Muscle layer of duodenum (tissue), 2 donors: Measurements from ENCODE around the gene ACTR1B.
A peak's percentile ranks its signal among the peaks of the same experiment; 100 is the strongest.

ENCODE experiments used
- H3K27ac ChIP-seq: one replicate; pipeline ENCODE4 v1.7.0; 2013; ENCODE audit warnings: mild to moderate bottlenecking, low read length
- H3K27me3 ChIP-seq: one replicate; pipeline ENCODE4 v1.7.0; 2013; ENCODE audit warnings: low read depth, mild to moderate bottlenecking, control low read depth, low read length
- H3K36me3 ChIP-seq, 2 donors: one replicate each; pipeline ENCODE4 v1.7.0; 2013; ENCODE audit warnings: low read length in 2 of 2, control low read depth in 1 of 2, mild to moderate bottlenecking in 1 of 2; ENCODE audit not compliant: insufficient read depth in 2 of 2, control insufficient read depth in 1 of 2
- H3K4me1 ChIP-seq, 2 donors: one replicate each; pipeline ENCODE4 v1.7.0; 2013; ENCODE audit warnings: low read length in 2 of 2, mild to moderate bottlenecking in 2 of 2, control low read depth in 1 of 2, moderate library complexity in 1 of 2; ENCODE audit not compliant: insufficient read depth in 2 of 2, control insufficient read depth in 1 of 2
- H3K4me3 ChIP-seq, 2 donors: one replicate each; pipeline ENCODE4 v1.7.0; 2013; ENCODE audit warnings: low read length in 2 of 2, low read depth in 1 of 2, mild to moderate bottlenecking in 1 of 2
- H3K9me3 ChIP-seq, 2 donors: one replicate each; pipeline ENCODE4 v1.7.0; 2013; ENCODE audit warnings: low read length in 2 of 2, control low read depth in 1 of 2, mild to moderate bottlenecking in 1 of 2; ENCODE audit not compliant: control insufficient read depth in 1 of 2
- donor health status: healthy.

Gene ACTR1B

DNA sequence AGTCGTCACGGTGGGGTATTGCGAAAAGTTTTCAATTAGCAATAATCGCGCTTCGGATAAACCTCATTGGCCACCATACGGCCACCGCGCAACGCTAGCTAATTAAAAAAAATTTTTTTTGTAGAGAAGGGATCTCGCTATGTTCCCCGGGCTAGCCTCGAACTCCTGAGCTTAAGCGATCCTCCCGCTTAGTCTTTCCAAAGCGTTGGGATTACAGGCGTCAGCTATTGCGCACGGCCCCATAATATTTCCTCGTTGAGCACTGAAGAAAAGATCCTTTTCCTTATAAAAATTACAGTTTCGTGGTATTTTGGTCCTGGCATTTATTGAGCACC lies 759 bp upstream of the ACTR1B start:
- H3K27ac ChIP-seq: peak overlapping the region; percentile 91
- no peaks in the 10 kb centered on the region for H3K9me3 ChIP-seq
- H3K4me3 ChIP-seq: peak overlapping the region; percentile 67
- peaks cover 3 to 13% of the 10 kb centered on the region in 2 donors for H3K36me3 ChIP-seq
- H3K27me3 ChIP-seq: no peaks in the 10 kb centered on the region
- H3K4me1 ChIP-seq: peaks cover 8 to 31% of the 10 kb centered on the region in 2 donors

DNA sequence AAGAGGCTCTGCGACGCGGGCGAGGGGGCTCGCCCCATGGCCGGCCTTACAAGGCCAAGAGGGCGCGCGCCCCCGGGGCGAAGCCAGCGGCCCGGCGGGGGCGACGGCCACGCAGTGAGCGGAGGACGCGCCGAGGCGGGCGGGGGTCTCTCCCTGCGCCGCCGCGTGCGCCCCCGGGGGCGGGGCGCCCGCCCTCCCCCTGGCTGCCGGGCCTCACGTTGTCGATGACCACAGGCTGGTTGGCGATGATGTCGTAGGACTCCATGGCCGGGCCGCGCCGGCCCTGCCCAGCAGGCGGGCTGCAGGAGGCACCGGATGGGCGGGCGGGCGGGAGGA lies 250 bp downstream of the ACTR1B start:
- Histone ChIP-seq H3K4me3 (peak overlapping the region; percentile 77 to 79), H3K4me1 (peaks cover 8 to 31% of the 10 kb centered on the region in 2 donors), H3K27ac (peak overlapping the region; percentile 93), H3K9me3 (no peaks in the 10 kb centered on the region), H3K36me3 (peaks cover 5 to 20% of the 10 kb centered on the region in 2 donors), H3K27me3 (no peaks in the 10 kb centered on the region)

DNA sequence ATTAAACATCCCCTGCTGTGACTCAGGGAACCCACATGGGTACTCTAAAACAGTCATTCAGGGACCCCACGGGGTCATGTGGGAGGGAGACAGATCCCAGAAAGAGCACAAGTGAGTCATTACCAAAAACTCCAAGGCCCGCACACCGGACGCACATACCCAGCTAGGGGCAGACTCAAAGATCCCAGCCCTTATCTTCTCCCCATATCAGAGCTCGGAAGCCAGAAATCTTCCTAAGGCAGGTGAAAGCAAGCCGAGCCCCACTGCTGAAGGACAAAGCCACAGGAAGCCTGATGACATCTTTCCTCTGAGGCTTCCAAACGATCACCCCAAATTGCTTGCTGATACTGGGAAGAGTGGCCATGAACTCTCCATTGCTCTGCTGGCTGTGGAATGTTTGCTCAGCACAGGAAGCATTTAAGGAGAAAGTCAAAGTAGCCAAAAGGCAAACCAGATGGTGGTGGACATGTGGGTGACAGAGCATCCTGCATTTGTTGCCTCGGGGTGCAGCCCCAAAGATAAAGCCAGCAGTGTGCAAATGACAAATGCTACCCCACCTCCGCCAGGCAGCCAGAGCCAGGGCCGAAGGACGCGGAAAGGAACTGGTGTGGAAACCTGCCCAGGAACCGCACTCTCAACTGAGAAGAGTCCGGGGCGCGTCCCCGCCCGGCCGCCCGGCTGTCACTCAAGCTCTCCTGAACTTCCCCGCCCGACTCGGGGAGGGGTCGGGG lies 784 bp downstream of the ACTR1B start:
- H3K36me3 ChIP-seq: peaks cover 11 to 26% of the 10 kb centered on the region in 2 donors
- peaks cover 8 to 31% of the 10 kb centered on the region in 2 donors for H3K4me1 ChIP-seq
- H3K27me3 ChIP-seq: no peaks in the 10 kb centered on the region
- H3K9me3 ChIP-seq: no peaks in the 10 kb centered on the region
- H3K27ac ChIP-seq: peak overlapping the region; percentile 93
- H3K4me3 ChIP-seq: peak overlapping the region; percentile 77 to 79

DNA sequence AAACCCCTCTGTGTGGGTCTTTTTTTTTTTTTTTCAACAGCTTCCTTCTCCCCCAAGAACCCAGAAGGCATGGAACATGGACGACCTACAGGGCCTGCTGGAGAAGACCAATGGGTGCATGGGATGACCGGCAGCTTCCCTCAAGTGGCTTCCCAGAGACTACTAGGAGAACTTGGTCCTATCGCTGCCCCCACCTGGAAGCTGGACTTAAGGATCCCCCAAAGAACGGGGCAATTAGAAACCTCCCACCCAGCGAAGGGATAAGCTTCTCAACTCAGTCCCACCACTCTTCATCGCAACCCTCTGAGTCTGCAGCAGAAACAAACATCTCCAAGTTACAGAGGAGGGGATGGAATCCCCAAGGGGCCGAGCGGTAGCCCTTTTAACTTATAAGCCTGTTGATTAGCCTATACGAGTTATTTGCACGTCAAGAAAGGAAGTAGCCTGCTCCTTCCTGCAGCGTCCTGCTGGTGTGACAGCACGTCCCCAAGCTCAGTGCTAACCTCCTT lies 1.4 kb downstream of the ACTR1B start:
- Histone ChIP-seq H3K27me3 (no peaks in the 10 kb centered on the region), H3K4me3 (peak overlapping the region; percentile 77 to 79), H3K27ac (peak overlapping the region; percentile 93), H3K9me3 (no peaks in the 10 kb centered on the region), H3K36me3 (peaks cover 11 to 32% of the 10 kb centered on the region in 2 donors), H3K4me1 (peaks cover 8 to 31% of the 10 kb centered on the region in 2 donors)

DNA sequence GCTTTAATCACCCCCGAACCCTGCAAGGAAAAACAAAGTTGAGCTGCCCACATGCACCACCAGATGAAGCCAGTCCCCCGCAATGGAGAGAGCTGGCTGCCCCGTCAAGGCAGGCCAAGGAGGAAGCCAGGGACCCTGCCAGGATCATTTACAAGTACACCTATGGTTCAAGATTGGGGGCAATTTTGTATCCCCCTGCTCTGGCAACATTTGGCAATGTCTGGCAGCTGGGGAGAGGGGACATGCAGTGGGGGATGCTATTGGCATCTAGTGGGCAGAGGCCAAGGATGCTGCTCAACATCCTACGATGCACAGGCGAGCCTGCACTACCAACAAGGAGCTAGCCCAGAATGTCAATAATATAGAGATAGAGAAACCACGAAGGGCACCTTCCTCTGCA lies 1.9 kb downstream of the ACTR1B start:
- Histone ChIP-seq H3K4me1 (peaks cover 8 to 31% of the 10 kb centered on the region in 2 donors), H3K27ac (peak overlapping the region; percentile 93), H3K36me3 (peaks cover 15 to 37% of the 10 kb centered on the region in 2 donors), H3K9me3 (no peaks in the 10 kb centered on the region), H3K4me3 (peak overlapping the region; percentile 77 to 79), H3K27me3 (no peaks in the 10 kb centered on the region)

DNA sequence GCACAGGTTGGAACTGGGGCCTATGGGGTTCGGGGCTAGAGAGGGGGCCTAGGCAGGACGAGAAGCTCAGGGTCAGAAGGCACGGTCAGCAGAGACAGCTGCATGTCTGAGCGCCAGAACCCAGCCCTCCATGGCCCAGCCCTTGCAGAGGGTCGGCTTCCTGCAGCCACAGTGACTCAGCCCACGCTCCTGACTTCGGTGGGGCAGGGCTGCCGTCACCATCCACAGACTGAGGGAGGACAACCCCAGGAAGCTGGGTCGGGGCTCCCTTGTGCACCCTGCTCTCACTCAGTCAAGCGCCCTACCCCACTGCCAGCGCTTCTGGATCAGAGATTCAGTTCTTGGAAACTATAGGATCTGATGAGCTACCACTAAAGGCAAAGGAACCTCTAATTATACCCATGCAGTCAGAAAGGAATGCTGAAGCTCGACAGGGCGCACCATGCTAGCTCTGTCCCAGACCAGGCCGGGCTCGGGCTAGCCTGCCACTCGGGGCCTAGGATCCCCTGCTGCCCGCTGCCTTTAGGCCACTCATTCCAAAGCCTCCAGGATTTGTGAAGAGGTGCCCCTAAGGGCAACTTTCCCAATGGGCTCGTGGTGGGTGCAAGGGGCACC lies 3.0 kb downstream of the ACTR1B start:
- no peak overlapping the region for H3K27ac ChIP-seq
- no peak overlapping the region for H3K4me3 ChIP-seq
- peaks cover 8 to 31% of the 10 kb centered on the region in 2 donors for H3K4me1 ChIP-seq
- H3K27me3 ChIP-seq: no peaks in the 10 kb centered on the region
- peaks cover 25 to 47% of the 10 kb centered on the region in 2 donors for H3K36me3 ChIP-seq
- no peaks in the 10 kb centered on the region for H3K9me3 ChIP-seq

DNA sequence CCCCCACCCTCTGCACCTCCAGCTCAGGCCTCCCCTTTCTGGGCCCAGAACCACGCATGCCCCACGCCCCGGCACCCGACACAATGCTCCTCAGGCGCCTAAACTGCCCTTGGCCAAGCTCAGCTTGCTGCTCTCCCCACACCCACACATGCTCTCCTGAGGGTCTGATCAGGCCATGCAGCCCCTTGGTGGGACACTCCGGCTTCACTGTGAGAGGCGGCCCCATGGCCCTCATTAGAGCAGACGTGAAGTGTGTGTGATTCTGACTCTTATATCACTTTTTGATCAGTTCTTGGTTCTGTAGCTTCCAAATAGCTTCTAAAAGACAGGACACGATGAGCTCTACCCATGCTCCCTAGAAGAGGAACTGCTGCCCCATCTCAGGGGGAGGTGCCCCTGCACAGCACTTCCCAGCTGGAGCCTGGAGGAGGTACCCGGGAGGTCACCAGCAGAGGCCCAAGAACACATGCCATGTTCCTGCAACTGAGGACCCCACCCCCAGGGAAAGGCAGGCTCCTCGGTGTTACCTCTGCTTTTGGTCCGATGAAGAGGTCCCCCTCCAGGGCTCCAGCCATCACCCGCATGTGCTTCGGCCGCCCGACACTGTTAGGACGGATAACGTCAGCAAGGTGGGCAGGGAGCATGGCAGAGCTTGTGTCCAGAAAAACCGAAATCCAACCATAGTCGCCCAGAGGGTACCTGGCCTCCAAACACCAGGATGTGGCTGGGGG lies 3.6 kb downstream of the ACTR1B start:
- Histone ChIP-seq H3K4me3 (no peak overlapping the region), H3K9me3 (no peaks in the 10 kb centered on the region), H3K4me1 (peaks cover 8 to 31% of the 10 kb centered on the region in 2 donors), H3K36me3 (peaks cover 28 to 49% of the 10 kb centered on the region in 2 donors), H3K27ac (no peak overlapping the region), H3K27me3 (no peaks in the 10 kb centered on the region)

DNA sequence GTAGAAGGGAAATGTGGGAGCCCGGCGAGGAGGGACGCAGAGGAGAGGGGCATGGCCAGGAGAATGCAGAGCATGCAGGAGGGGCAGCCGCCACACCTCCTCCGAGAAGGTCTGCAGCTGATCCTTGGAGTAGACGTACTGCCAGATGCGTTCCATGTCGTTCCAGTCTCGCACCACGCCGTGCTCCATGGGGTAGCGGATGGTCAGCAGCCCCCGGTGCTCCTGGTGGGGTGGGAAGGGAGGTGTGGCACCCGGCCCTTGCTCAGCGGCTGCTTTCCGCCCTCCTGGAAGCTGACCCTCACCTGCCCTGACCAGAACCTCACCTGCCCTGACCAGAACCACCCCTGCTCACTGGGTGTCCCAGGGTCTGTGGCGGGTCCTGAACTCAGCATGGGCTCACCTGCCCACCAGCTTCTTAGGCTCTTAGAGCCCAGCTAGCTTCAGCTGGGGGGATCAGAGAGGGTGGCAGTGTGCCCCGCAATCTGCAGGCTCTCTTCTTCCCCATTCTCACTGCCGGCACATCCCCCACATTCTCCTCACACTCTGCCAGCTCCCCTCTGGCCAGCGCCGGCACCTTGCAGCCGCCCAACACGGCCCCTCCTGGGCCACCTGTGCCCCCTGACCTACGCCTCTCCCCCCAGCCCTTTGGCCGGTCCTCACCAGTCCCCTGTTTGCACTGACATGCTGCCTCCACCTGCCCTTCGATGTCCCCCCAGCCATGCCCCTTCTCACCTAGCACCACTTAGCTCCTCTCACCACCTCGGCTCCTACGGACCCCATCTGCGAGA lies 4.4 kb downstream of the ACTR1B start:
- H3K4me3 ChIP-seq: no peak overlapping the region
- peaks cover 8 to 24% of the 10 kb centered on the region in 2 donors for H3K4me1 ChIP-seq
- H3K9me3 ChIP-seq: no peaks in the 10 kb centered on the region
- H3K27ac ChIP-seq: no peak overlapping the region
- H3K36me3 ChIP-seq: peaks cover 28 to 57% of the 10 kb centered on the region in 2 donors
- H3K27me3 ChIP-seq: no peaks in the 10 kb centered on the region

DNA sequence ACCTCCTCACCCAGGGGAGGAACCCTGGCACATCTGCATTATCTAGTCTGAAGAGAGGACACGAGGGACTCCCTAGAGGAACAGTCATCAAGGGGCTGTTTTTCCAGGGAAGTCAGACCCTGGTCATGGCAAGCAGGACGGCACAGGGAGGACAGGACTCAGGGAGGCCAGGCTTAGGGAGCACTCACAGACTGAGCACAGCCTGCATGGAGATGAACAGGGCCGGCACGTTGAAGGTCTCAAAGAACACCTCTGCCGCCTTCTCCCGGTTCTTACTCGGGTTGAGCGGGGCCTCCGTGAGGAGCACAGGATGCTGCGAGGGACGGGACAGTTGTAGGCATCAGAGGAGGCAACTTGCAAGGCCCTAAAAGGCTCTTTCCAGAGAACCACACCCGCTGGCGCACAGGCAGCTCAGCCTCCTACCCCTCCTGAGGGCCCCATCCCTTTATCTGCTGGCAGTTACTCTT lies 5.1 kb downstream of the ACTR1B start:
- peaks cover 0 to 3% of the 10 kb centered on the region in 2 donors for H3K9me3 ChIP-seq
- H3K36me3 ChIP-seq: peaks cover 28 to 64% of the 10 kb centered on the region in 2 donors
- no peaks in the 10 kb centered on the region for H3K27me3 ChIP-seq
- H3K4me1 ChIP-seq: peaks cover 8 to 24% of the 10 kb centered on the region in 2 donors
- no peak overlapping the region for H3K27ac ChIP-seq
- no peak overlapping the region for H3K4me3 ChIP-seq

DNA sequence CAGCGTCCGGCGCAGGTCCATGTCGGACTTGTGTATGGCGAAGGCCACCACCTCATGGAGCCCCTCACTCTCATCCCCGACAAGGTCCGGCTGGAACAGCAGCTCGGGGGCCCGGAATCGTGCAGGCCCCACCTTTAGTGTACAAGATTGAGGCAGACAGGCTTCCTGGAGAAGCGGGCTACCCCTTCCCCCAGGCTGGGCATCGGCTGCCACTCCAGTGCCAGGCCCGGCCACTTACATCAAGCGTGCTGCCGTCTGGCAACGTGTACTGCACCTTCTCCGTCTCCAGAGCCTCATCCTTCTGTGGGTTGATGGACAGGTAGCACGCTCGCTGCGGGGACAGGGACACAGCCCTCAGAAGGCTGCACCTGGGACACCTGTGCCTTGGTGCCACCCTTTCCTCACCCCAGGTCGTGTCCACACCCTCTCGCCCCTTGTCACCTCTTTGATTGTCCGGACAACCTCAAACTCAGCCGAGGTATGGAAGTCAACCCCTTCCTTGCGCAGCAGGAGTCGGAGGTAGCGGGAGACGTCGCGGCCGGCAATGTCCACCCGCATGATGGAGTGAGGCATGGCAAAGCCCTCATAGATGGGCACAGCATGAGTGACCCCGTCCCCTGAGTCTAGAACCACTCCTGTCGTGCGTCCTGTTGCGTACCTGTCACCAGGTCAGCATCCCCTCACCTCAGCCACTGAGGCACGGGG lies 5.7 kb downstream of the ACTR1B start:
- peaks cover 8 to 24% of the 10 kb centered on the region in 2 donors for H3K4me1 ChIP-seq
- H3K9me3 ChIP-seq: peaks cover 0 to 3% of the 10 kb centered on the region in 2 donors
- no peak overlapping the region for H3K4me3 ChIP-seq
- H3K36me3 ChIP-seq: peaks cover 28 to 60% of the 10 kb centered on the region in 2 donors
- no peak overlapping the region for H3K27ac ChIP-seq
- no peaks in the 10 kb centered on the region for H3K27me3 ChIP-seq
